Ammon's horn (tissue), 1 donor: ENCODE measurements around the gene ESR2.
"Not testable (repeated sequence)": the region's sequence is repeated elsewhere in the genome, so short reads cannot be mapped to it uniquely, and the experiment has no call there.

Experiments
- DNase-seq: peaks from one replicate; pipeline ENCODE4 v3.0.0-alpha.2; 2016; ENCODE audit warnings: low spot score

ESR2 gene

DNA sequence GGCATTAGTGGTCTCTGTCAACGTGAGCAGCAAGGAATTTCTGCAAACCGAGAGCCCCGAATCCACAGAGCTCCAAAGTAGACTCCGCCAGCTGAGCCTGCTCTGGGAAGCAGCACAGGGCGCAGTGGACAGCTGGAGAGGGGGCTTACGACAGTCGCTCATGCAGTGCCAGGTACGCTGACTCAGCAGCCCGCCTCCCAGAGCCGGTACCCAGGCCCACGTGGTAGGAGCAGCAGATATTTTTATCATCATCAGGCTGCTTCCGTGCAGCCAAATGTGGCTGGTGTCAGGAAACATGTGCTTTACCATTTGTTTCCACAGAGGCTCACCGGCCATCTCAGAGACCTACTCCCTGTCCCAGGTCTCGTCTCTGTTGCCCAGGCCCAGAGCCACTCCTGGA is 73.7 kb downstream of the ESR2 start:
- DNase-seq = peak; percentile 68

DNA sequence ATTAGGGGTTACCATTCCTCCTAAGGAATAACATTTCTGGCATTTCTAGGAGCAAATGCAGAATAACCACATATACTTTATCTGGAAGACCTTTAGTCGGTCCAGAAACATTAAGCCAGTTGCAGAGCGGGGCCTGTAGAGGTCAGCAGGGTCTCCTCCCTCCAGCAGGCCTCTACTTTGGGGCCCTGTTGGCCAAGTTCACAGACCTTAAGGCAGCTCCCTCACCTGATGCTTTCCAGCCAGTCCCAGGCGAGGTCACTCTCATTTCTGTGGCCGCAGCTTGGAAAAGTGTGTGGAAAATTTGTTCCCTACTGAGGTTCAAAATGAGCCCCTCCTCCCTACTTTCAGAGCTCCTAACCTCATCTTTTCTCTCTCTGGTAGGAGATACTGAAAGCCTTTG is 74.1 kb downstream of the ESR2 start:
- no peak for DNase-seq

DNA sequence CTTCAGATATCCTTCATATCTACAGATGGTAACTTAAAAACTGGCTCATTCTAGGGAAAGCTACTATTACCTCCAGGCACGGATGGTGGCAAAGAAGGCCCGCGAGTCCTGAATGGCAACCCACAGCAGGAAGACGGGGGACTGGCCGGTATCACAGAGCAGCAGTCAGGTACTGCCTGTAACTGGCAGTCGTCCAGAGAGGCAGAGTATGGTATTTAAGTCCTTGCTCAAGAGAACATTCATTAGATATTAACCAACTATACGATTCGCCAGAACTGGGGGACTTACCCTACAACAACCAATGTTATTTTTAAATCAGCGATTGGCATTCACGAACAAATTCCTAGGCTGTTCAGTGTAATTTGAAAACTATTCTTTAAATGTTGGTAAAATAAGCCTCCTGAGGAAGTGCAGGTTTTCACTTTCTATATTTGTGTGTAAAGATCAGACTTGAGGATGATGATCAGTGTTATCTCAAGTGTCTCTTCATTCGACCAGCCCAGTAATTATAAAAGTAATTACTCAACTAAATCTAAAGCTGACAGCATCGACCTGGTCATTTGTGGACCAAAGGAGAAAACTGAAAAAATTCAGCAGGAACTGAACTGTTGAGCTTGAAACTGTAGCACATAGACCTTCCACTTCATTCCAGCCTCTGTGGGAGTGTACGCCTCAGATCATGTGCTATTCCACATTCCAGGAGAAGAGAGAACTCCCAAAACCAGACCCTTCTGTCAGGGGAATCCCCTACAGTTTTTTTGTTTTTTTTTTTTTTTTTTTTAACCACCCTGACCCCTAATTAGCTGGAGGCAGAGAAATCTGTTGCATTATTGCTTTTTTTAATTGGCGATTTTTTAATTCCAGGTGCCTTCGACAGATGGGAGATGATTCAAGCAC is 75.6 kb downstream of the ESR2 start:
- DNase-seq = no peak

DNA sequence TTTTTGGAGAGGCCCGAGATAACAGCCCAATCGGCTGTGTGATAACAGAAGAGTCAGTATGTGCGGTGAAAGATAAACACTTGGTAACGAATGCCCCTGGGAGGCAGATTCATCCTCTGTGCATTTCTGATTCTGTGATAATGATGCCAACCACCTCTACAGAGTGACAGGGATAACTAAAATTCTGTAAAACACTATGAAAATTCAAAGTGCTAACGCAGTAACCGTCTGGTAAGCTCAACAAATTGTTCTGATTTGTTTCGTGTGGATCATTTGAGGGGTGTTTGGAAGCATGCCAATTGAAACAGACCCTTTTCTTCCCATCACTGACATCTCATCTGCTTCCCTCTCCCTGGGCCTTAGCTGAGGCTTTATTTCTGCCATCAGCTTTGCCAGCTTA is 76.3 kb downstream of the ESR2 start:
- no peak for DNase-seq

DNA sequence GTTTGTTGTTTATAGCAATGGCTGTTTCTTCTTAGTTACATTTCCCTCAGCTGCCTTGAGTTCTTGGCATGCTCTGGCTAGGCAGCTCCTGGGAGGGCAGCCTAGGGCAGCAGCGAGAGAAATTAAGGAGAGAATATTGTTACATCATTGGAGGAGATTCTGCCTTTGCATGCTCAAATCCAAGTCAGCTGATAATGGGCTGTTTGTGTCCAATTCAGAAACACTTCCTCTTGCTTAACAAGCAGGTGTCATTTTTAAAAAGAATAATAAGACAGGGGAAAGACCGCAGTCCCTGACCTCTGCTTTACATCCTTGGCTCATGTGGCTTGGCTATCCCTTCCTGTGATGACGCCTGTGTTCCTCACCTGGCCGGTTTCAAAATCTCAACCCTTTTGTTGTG is 76.9 kb downstream of the ESR2 start:
- DNase-seq = no peak

DNA sequence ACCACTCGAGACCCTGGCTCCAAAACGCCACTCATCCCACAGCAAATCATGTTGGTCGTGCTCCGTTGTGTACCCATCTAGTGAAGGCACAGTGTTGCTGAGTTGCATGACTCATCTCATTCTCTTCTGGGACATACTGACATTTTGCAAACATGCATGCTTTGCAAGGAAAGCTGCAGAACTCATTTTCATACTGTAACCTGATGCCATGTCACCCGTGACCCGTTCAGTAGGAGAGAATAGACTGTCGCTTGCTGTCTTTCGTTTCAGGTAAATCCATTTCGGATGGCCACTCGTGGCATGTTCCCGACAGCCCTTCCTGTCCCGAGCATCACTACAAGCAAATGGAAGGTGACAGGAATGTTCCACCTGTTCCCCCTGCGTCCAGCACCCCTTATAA is 78.2 kb downstream of the ESR2 start:
- no peak for DNase-seq

DNA sequence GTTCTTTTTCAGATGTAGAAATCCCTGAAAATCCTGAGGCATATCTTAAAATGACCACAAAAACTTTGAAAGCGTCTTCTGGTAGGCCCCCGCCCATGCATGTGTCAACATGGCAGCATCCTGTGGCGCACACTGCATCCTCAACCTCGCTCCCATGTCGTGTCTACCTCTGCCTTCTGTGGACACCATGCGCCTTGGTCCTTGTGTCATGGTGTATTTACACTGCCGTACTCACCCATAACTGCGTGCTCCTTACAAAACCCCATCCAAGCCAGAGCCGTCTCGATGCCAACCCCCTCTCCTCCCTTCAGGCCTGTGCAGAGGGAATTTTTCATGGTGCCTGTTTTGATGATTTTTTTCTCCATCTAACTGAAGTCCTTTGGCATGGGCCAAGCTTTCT is 78.9 kb downstream of the ESR2 start:
- no peak for DNase-seq

DNA sequence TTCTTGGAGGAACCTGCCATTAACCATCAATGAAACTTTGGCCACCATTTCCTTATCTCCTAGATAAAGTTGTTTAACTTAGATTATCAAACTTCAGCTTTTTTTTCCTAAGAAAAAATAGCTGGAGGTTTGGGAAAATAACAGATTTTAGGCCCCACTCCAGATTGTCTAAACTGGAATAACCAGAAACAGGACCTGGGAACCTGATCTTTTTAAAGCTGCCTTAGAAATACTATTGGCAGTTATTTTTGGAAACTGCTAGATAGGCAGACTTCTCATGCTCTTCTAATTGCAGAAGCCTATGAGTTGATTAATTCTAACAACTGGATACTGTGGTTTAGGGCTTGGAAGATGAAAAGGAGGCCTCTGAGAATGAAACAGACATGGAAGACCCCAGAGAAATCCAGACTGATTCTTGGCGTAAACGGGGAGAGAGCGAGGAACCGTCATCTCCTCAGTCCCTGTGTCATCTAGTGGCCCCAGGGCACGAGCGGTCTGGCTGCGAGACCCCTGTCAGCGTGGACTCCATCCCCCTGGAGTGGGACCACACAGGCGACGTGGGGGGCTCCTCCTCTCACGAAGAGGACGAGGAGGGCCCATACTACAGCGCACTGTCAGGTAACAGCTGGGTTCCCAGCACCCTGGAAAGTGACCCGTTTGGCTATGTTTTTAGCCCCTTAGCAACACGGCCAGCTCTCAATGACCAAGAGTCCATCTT is 80.2 kb downstream of the ESR2 start:
- DNase-seq = no peak

DNA sequence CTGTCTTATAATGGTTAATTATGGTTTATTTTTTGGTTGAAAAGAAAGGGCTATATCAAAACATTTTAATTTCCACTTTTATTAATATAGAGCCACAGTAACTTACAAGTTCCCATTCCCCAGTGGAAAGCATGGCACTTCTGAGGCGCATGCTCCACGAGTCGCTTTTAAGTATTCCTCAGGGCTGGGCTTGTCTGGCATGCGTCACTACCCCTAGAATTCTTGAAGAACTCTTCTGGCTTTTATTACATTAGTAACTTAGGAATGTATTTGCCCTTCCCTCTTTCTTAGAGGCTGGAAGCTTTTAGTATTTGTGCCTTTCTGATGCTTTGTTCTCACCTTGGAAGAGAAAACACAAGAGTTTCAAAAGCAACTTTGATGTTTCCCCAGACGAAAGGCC is 81.1 kb downstream of the ESR2 start:
- no peak for DNase-seq

DNA sequence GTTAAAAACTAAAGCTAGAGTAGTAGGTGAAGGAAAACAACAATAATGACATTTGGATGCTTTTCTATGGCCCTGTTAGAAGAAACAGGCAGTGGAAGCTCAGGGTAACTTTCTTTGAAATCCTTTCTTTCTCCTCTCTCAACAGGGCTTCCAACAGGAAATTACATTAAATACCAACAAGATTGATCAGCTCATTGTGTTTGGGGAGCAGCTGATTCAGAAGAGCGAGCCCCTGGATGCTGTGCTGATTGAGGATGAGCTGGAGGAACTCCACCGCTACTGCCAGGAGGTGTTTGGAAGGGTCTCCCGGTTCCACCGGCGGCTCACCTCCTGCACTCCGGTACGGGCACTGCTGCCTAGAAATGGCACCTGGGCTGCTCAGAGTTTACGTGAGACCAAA is 81.5 kb downstream of the ESR2 start:
- DNase-seq = no peak

DNA sequence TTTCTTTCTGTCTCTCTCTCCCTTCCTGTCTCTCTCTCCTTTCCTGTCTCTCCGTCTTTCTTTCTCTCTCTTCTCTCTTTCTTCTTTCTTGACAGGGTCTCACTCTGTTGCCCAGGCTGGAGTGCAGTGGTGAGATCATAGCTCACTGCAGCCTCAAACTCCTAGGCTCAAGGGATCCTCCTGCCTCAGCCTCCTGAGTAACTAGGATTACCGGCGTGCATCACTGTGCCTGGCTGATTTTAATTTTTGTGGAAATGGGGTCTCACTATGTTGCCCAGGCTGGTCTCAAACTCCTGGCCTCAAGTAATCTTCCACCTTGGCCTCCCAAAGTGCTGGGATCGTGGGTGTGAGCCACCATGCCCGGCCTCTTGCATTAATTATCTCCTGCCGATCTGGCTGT is 83.3 kb downstream of the ESR2 start:
- not testable (repeated sequence) for DNase-seq

DNA sequence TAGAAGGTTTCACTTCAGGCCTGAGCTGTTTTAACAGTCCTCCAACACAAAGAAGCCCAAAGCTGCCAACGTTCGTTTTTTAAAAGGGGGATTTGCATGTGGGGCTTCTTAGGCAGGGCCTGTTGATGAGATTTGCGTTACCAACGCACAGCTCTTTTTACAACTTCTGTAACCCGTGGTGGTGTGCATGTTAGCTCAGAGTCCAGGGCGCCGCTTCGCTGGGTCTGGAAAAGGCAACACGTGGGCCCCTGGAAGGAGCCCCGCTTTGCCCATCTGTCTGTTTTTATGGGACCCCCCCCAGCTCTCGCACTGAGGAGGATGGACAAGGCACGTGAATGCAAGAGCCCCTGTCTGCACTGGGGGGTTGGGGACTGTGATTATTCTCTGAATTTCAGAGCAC is 84.0 kb downstream of the ESR2 start:
- DNase-seq = no peak

DNA sequence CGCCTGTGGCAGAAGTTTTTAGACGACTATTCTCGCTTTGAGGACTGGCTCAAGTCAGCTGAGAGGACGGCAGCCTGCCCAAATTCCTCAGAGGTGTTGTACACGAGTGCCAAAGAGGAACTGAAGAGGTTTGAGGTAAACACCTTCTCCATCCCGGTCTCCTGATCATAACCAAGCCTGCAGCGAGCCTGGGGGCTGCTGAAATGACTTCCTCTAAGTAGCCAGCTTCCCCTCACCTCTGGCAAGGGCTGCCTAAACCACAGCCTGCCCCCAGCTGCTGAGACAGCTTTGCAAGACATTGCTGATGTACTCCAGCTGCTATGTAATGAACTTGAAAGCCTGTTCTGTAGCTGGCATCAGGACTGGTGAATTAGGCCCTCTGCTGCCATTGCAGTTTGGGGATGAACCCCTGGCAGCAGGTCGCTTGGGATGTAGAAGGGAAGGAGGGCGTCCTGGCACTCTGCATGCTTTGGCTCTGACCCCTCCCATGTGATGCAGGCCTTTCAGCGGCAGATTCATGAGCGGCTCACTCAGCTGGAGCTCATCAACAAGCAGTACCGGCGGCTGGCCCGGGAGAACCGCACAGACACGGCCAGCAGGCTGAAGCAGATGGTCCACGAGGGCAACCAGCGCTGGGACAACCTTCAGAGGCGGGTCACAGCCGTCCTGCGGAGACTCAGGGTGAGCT is 84.6 kb downstream of the ESR2 start:
- DNase-seq = no peak

DNA sequence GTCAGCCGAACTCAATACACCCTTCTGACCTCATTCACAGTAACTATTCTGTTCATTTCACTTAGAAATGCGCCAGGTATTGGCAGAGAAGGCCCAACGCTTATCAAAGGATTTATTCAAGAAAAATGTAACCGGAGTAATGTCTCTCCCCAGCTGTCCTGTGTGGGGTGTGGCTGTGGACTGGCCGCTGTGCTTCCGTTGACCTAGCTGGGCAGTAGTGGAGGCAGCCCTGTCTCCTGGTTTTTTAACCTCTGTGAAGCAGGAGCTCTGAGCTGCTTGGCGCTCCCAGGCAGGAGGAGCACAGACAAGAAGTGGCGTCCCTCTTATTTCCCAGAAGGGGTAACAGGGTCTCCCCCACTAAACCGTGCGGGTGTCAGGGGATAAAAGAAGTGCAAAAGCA is 85.2 kb downstream of the ESR2 start:
- no peak for DNase-seq

DNA sequence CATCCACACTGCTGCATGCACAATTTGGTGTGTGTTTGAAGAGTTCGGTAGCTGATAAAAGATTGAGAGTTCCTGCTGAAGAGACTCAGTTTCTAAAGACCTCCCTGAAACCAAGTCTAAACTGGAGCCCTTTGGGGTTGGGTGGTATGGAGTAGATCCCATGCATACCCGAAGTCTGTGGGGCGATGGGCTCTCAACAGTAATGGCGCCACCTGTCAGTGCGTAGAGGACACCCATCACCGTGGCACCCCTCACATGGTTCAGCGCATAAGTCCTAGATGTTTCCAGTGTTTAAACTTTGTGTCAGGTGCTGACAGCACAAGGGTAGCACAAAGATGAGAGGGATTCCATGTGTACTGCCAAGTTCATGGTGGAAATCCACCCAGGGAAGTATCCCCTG is 85.9 kb downstream of the ESR2 start:
- no peak for DNase-seq

DNA sequence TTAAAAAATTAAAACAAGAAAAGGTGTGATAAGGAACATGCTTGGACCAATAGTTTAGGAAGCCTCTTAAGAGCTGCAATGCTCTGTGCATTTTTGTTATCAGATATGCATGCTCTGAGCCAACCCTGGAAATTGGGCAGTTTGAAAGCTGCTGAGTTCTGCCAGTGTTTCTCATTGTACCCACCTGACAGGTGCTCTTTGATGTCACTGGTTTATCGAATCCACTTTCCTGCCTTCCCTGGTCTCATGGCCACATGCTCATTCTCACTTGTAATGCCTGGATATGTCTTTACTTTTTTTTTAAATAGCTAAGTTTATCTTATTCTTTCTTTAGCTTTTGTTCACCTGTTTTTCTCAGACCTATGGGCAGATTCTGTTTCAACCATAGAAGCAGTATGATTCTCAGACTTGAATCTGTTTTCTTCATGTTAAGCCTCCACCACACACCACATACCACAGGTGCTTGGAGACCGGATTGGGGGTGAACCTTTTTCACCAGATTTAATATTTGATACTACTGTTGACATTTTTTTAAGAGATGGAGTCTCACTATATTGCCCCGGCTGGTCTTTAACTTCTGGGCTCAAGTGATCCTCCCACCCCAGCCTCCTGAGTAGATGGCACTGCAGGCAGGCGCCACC is 90.7 kb downstream of the ESR2 start:
- no peak for DNase-seq

DNA sequence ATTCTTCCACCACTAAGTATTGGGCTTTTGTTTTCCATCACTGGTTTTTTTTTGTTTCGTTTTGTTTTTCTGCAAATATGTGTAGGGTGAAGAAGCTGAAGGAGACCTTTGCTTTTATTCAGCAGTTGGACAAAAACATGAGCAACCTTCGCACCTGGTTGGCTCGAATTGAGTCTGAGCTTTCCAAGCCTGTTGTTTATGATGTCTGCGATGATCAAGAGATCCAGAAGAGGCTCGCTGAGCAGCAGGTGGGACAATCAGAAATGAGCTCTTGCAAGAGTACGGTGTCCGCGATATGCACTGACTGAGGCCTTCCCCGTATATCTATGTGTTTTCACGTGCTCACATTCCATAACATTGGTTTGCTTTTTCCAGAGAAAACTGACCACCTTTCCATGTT is 91.5 kb downstream of the ESR2 start:
- DNase-seq = no peak

DNA sequence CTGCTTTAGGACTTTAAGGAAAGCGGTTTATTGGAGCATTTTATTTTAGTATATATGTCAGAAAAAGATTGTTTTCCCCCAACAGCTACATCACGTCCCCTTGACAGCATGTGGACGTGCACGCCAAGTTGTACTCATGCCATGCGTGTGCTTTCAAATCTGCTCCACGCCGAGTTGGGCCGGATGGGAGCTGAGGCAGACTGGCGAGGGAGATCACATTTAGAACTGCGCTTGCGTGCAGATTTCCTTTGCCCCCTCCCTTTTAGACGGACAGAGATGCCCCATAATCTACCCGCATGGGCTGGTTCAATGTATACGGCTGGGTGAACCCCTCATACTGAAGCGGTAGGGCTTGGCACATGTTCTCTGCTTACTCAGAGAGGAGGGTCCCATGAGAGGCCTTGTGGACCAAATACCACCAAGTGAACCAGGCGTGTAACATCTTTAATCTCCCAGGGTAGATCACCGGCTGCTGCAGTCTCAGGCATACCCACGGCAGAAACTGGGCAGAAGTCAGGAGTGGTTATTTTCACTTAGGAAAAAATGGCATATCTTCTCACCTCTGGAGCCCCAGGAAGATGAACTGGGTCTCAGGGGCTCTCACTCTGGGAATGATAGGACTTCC is 92.1 kb downstream of the ESR2 start:
- no peak for DNase-seq

DNA sequence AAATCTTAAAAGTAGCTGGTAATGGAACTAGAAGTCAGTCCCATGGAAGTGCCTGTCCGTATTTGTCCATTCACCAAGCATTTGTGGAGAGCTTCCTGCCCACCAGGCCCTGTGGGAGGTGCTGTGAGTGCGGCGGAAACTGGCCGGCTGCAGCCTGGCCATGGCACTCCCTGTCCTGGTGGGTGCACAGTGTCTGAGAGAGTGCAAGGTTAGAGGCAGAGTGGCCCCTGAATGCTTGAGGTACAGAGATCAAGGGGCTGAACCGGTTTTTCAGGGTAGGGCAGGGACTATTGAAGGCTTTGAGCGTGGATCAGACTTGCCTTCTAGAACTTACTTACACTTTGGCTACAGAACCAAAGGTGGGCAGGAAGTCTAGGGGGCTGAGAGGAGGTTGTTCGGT is 92.9 kb downstream of the ESR2 start:
- DNase-seq = no peak

DNA sequence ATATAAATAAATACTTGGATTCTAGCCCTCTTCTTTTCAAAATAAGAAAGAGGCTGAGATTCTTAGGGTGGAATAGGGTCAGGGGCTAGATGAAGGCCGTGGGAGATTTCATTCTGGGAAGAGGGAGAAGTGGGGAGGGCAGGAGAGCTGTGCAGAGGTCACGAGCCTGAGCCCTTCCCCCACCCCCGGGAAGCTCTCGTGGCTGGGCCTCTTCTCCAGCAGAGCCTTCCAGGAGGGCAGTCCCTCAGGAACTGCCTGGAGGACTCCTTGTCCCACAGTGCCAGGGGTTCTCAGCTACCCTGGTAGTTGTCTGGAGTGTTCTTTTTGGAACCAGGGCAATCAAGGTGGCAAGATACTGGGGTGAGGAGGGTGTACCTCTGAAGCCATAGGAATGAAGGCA is 94.0 kb downstream of the ESR2 start:
- DNase-seq = no peak

DNA sequence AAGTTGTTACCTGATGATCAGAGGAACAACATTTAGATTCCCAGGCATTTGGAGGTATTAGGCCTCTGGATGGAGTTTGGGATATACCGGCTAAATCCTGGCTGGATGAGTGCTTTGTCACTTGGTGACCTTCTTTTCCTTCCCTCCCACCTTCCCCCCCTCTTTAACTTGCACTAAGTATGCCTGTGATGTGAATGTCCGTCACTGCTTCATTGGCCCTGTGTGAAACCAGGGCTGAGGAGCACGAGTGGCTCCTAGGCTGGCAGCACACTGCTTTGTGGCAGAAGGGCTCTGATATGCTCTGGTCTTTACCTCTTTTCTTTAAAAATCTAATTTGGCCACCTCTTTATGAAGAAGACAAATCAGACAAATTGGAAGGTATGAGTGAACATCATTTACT is 95.7 kb downstream of the ESR2 start:
- no peak for DNase-seq

DNA sequence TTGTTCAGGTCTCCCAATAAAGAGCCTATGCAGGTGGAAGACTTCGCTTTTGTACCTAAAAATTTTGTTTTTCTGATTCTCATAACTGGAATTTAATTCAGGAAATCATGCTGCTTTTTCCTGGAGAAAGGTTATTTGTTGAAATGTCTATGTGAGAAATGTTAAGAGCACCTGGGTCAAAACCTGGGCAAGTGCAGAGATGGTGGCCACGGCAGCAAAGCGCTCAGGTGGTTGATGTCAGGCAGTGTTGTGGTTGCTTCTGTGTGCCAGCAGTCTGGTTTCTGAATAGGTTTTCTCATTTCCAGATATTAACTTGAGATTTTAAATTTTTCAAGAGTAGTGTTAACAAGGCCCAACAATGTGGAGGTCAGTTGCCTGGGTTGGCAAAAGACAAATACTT is 96.2 kb downstream of the ESR2 start:
- DNase-seq = no peak
